Heart left ventricle (tissue), 13 donors: Measurements from ENCODE around the gene MED22.

ENCODE experiments used
- CTCF ChIP-seq, 12 donors: fragments of 200-600 bp; sonication (generic) in 4 of 12; IDR thresholded peaks; one replicate each; pipeline versions ENCODE4 v1.5.0 to v1.8.0; 2018 to 2022; ENCODE audit warnings: antibody characterized with exemption in 12 of 12, mild to moderate bottlenecking in 5 of 12
- POLR2A ChIP-seq, 2 donors: fragments of 450-650 bp; IDR thresholded peaks; one replicate each; pipeline ENCODE4 v1.6.1; 2017; ENCODE audit warnings: antibody characterized with exemption in 2 of 2, mild to moderate bottlenecking in 2 of 2, moderate library complexity in 2 of 2
- donor health status: ischemic (EF 13 %, LVEDD 7.1; RV severe dilation, severe dysfunction).
- donor health status: DM: no; HTN: yes; CAD: no.
- donor health status: DM: no; HTN: no; CAD: no.
- donor health status: ischemic (EF 25% LVEDD 6.9; RV normal size, moderate dysfunction).
- donor health status: ischemic (EF 25% LVEDD 5.7; RV mildly dilated, moderate dysfunction).
- donor health status: ischemic (EF 35%, LVEDD 5.7; RV mildly dilated, moderate dysfunction).
- donor health status: nonischemic (EF 11% LVEDD 7.7; RV severe dilation, severe dysfunction).
- donor health status: DM: yes; HTN: yes; CAD: no.
- donor health status: PGD.
- donor health status: ischemic (EF 29% LVEDD 5.4; RV normal size, mild dysfunction).
- donor health status: nonischemic (EF 23%, LVEDD 6.1; RV moderate dilation, normal function).

GRCh38 chr9:133301253-133302230 is 46.4 kb downstream of the MED22 start:
- TF ChIP-seq POLR2A (IDR thresholded peaks at IDR 0.05): no peak
- TF ChIP-seq CTCF (IDR thresholded peaks at IDR 0.05): no peak
